Measurements from ENCODE around the gene KCNMA1.
"Not testable (repeated sequence)": the region's sequence is repeated elsewhere in the genome, so short reads cannot be mapped to it uniquely, and the experiment has no call there.

KCNMA1 gene

GRCh38 chr10:77359287-77359691 lies 278.3 kb downstream of the KCNMA1 start:
- H3K27ac Mint-ChIP-seq, result no peak overlapping the region
- H3K27me3 Mint-ChIP-seq (ENCODE audit: low read depth), result no peaks in the 10 kb centered on the region
- no peaks in the 10 kb centered on the region for H3K4me1 Mint-ChIP-seq (ENCODE audit: low read depth)
- H3K36me3 Mint-ChIP-seq (ENCODE audit: low read depth), result no peaks in the 10 kb centered on the region
- no peak overlapping the region for H3K4me3 Mint-ChIP-seq
- H3K9me3 Mint-ChIP-seq, result no peaks in the 10 kb centered on the region

GRCh38 chr10:77358656-77359055 lies 279.0 kb downstream of the KCNMA1 start:
- Mint-ChIP-seq H3K4me3 (no peak overlapping the region), H3K36me3 (ENCODE audit: low read depth) (no peaks in the 10 kb centered on the region), H3K27me3 (ENCODE audit: low read depth) (no peaks in the 10 kb centered on the region), H3K4me1 (ENCODE audit: low read depth) (no peaks in the 10 kb centered on the region), H3K27ac (no peak overlapping the region), H3K9me3 (no peaks in the 10 kb centered on the region)

DNA sequence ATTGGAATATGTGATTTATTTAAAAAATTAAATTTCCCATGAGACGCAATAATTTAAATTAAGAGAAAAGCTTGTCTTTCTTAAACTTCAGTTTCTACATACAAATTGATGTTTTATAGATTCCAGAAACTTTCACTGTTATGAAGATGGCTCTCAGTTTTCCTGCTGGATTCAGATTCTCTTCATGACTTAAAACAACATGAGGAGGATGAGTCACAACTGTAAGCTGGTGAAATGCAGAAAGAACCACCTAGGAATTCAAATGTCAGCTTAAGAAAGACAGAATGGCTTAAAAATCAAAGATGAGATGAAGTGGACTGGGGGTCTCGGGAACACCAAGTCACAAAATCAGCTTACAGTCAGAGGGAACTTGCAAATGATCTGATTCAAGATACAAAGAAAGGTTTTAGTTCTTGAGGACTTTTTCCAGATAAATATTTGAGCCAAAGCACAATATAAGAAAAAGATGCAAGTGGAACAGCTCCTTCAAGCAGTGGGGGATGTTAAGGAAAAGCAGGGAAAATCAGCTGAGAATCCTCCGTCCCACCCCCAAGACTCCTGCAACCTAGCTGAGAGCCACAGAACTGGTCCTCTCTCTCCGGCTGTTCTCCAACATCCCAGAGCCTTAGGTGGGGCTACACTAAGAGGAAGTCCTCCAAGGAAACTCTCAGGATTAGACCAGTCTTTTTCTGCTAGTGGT lies 279.8 kb downstream of the KCNMA1 start:
- H3K4me1 Mint-ChIP-seq (ENCODE audit: low read depth), result no peaks in the 10 kb centered on the region
- no peak overlapping the region for H3K4me3 Mint-ChIP-seq
- H3K36me3 Mint-ChIP-seq (ENCODE audit: low read depth), result no peaks in the 10 kb centered on the region
- H3K27me3 Mint-ChIP-seq (ENCODE audit: low read depth), result no peaks in the 10 kb centered on the region
- H3K27ac Mint-ChIP-seq, result no peak overlapping the region
- H3K9me3 Mint-ChIP-seq, result no peaks in the 10 kb centered on the region

- H3K4me1 Mint-ChIP-seq (ENCODE audit: low read depth), result no peaks in the 10 kb centered on the region
- H3K27me3 Mint-ChIP-seq (ENCODE audit: low read depth), result no peaks in the 10 kb centered on the region
- no peaks in the 10 kb centered on the region for H3K9me3 Mint-ChIP-seq
- no peak overlapping the region for H3K4me3 Mint-ChIP-seq
- no peaks in the 10 kb centered on the region for H3K36me3 Mint-ChIP-seq (ENCODE audit: low read depth)
- no peak overlapping the region for H3K27ac Mint-ChIP-seq
Observed at GRCh38 chr10:77357185-77357584, 280.4 kb downstream of the KCNMA1 start.

GRCh38 chr10:77355844-77356243 lies 281.8 kb downstream of the KCNMA1 start:
- Mint-ChIP-seq H3K27me3 (ENCODE audit: low read depth) (no peaks in the 10 kb centered on the region), H3K36me3 (ENCODE audit: low read depth) (no peaks in the 10 kb centered on the region), H3K9me3 (no peaks in the 10 kb centered on the region), H3K4me3 (no peak overlapping the region), H3K4me1 (ENCODE audit: low read depth) (no peaks in the 10 kb centered on the region), H3K27ac (no peak overlapping the region)

GRCh38 chr10:77351386-77351785 lies 286.2 kb downstream of the KCNMA1 start:
- no peak overlapping the region for H3K27ac Mint-ChIP-seq
- H3K27me3 Mint-ChIP-seq (ENCODE audit: low read depth), result no peaks in the 10 kb centered on the region
- H3K36me3 Mint-ChIP-seq (ENCODE audit: low read depth), result no peaks in the 10 kb centered on the region
- H3K4me1 Mint-ChIP-seq (ENCODE audit: low read depth), result no peaks in the 10 kb centered on the region
- no peak overlapping the region for H3K4me3 Mint-ChIP-seq
- no peaks in the 10 kb centered on the region for H3K9me3 Mint-ChIP-seq

DNA sequence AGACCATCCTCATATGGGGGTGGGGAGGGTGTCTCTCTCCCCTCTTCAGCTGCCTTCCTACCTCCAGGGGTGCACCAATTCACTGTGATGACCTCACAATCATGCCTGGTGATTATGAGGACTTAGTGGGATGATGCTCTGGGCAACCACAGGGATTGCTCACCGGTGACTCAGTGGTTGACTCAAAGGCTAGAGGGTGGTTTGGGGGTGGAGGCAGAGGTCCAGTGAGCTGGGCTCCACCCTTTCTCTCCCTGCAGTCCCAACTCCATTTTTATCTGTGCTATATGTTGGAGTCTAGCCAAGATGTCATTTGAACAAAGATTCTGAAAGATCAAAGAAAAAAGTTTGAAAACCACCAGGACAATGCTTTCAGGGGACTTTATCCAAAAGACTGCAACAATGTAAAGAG lies 286.9 kb downstream of the KCNMA1 start:
- Mint-ChIP-seq H3K9me3 (no peaks in the 10 kb centered on the region), H3K27ac (no peak overlapping the region), H3K4me3 (no peak overlapping the region), H3K27me3 (ENCODE audit: low read depth) (no peaks in the 10 kb centered on the region), H3K36me3 (ENCODE audit: low read depth) (no peaks in the 10 kb centered on the region), H3K4me1 (ENCODE audit: low read depth) (no peaks in the 10 kb centered on the region)

DNA sequence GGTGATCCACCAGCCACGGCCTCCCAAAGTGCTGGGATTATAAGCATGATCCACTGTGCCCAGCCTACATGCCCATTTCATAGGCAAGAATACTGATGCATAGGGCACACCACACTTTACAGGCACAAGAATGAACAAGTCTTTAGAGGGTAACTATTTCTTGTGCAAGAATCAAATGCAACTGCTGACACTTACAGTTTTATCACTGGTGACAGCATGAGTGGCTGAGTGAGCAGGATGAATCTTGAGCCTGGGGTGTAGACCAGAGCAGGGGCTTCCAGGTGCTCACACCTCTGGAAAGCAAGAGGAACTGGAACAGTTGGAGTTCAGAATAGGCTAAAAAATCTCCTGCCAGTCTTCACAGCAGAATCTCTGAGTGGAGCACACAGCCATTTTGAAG lies 287.5 kb downstream of the KCNMA1 start:
- H3K4me3 Mint-ChIP-seq, result no peak overlapping the region
- no peak overlapping the region for H3K27ac Mint-ChIP-seq
- no peaks in the 10 kb centered on the region for H3K4me1 Mint-ChIP-seq (ENCODE audit: low read depth)
- no peaks in the 10 kb centered on the region for H3K36me3 Mint-ChIP-seq (ENCODE audit: low read depth)
- H3K9me3 Mint-ChIP-seq, result no peaks in the 10 kb centered on the region
- no peaks in the 10 kb centered on the region for H3K27me3 Mint-ChIP-seq (ENCODE audit: low read depth)

GRCh38 chr10:77349226-77349625 lies 288.4 kb downstream of the KCNMA1 start:
- H3K9me3 Mint-ChIP-seq, result no peaks in the 10 kb centered on the region
- H3K4me1 Mint-ChIP-seq (ENCODE audit: low read depth), result no peaks in the 10 kb centered on the region
- H3K4me3 Mint-ChIP-seq, result no peak overlapping the region
- no peaks in the 10 kb centered on the region for H3K27me3 Mint-ChIP-seq (ENCODE audit: low read depth)
- H3K27ac Mint-ChIP-seq, result no peak overlapping the region
- H3K36me3 Mint-ChIP-seq (ENCODE audit: low read depth), result no peaks in the 10 kb centered on the region

DNA sequence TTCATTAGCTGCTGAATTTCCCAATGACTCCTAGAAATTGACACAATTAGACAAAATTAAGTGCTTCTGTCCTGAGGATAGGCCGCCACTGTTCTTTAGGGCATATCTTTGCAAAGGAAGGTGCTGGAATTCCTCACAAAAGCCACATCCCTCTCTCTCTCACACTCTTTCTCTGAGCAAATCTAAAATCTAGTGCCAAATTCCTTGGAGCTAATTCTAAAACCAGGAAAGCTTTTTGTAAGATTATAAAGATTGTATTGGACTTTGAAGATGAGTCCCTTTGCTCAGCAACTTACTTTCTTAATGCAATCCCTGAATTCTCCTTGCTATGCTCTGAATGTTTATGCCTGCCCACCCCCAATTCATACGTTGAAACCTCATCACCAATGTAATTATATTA lies 288.9 kb downstream of the KCNMA1 start:
- no peak overlapping the region for H3K27ac Mint-ChIP-seq
- H3K36me3 Mint-ChIP-seq (ENCODE audit: low read depth), result no peaks in the 10 kb centered on the region
- no peaks in the 10 kb centered on the region for H3K27me3 Mint-ChIP-seq (ENCODE audit: low read depth)
- H3K4me1 Mint-ChIP-seq (ENCODE audit: low read depth), result no peaks in the 10 kb centered on the region
- no peaks in the 10 kb centered on the region for H3K9me3 Mint-ChIP-seq
- no peak overlapping the region for H3K4me3 Mint-ChIP-seq

- no peaks in the 10 kb centered on the region for H3K4me1 Mint-ChIP-seq (ENCODE audit: low read depth)
- no peak overlapping the region for H3K27ac Mint-ChIP-seq
- H3K4me3 Mint-ChIP-seq, result no peak overlapping the region
- H3K36me3 Mint-ChIP-seq (ENCODE audit: low read depth), result no peaks in the 10 kb centered on the region
- no peaks in the 10 kb centered on the region for H3K9me3 Mint-ChIP-seq
- H3K27me3 Mint-ChIP-seq (ENCODE audit: low read depth), result no peaks in the 10 kb centered on the region
Observed at GRCh38 chr10:77348082-77348481, 289.5 kb downstream of the KCNMA1 start.

DNA sequence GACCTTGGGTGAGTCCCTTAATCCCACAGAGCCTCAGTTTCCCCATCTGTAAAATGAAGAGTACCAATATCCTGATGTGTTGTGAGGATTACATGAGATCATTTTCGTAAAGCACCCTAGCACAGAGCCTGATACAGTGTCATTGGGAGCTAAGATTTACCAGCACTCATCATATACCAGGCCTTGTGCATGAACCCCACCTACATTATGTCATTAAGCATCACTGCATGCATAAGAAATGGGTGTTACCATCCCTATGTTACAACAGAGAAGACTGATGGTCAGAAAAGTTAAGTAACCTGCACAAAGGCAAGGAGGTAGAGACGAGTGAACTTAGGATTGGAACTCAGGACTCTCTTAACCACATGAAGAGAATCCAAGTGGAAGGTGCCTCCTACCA lies 290.6 kb downstream of the KCNMA1 start:
- no peaks in the 10 kb centered on the region for H3K36me3 Mint-ChIP-seq (ENCODE audit: low read depth)
- no peaks in the 10 kb centered on the region for H3K9me3 Mint-ChIP-seq
- no peak overlapping the region for H3K27ac Mint-ChIP-seq
- no peaks in the 10 kb centered on the region for H3K4me1 Mint-ChIP-seq (ENCODE audit: low read depth)
- no peaks in the 10 kb centered on the region for H3K27me3 Mint-ChIP-seq (ENCODE audit: low read depth)
- H3K4me3 Mint-ChIP-seq, result no peak overlapping the region

- H3K27me3 Mint-ChIP-seq (ENCODE audit: low read depth), result no peaks in the 10 kb centered on the region
- H3K9me3 Mint-ChIP-seq, result no peaks in the 10 kb centered on the region
- no peaks in the 10 kb centered on the region for H3K36me3 Mint-ChIP-seq (ENCODE audit: low read depth)
- H3K4me1 Mint-ChIP-seq (ENCODE audit: low read depth), result no peaks in the 10 kb centered on the region
- no peak overlapping the region for H3K27ac Mint-ChIP-seq
- H3K4me3 Mint-ChIP-seq, result no peak overlapping the region
Observed at GRCh38 chr10:77341055-77341454, 296.6 kb downstream of the KCNMA1 start.

DNA sequence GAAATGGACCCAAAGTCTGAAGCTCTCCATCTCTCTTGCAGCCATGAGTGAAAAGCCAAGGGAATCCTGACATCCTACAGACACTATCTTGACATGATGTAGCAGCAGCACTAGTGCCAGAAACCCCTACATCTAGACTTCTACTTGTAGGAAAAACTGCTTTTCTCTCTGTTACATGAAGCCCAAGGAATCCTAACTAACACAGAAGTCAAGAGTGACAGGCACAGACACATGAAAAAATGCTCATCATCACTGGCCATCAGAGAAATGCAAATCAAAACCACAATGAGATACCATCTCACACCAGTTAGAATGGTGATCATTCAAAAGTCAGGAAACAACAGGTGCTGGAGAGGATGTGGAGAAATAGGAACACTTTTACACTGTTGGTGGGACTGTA lies 297.7 kb downstream of the KCNMA1 start:
- H3K4me1 Mint-ChIP-seq (ENCODE audit: low read depth); H3K36me3 Mint-ChIP-seq (ENCODE audit: low read depth); H3K9me3 Mint-ChIP-seq; H3K27me3 Mint-ChIP-seq (ENCODE audit: low read depth); H3K27ac Mint-ChIP-seq; H3K4me3 Mint-ChIP-seq: not testable (repeated sequence)

GRCh38 chr10:77339166-77339565 lies 298.4 kb downstream of the KCNMA1 start:
- Mint-ChIP-seq H3K9me3 (no peaks in the 10 kb centered on the region), H3K27ac (no peak overlapping the region)

GRCh38 chr10:77338143-77338542 lies 299.5 kb downstream of the KCNMA1 start:
- Mint-ChIP-seq H3K27ac (no peak overlapping the region), H3K4me1 (ENCODE audit: low read depth) (no peaks in the 10 kb centered on the region), H3K36me3 (ENCODE audit: low read depth) (no peaks in the 10 kb centered on the region), H3K9me3 (no peaks in the 10 kb centered on the region), H3K27me3 (ENCODE audit: low read depth) (no peaks in the 10 kb centered on the region), H3K4me3 (no peak overlapping the region)

More at GRCh38 chr10:77339166-77339565, 298.4 kb downstream of the KCNMA1 start:
- H3K4me1 Mint-ChIP-seq (ENCODE audit: low read depth), result no peaks in the 10 kb centered on the region
- no peak overlapping the region for H3K4me3 Mint-ChIP-seq
- no peaks in the 10 kb centered on the region for H3K27me3 Mint-ChIP-seq (ENCODE audit: low read depth)
- H3K36me3 Mint-ChIP-seq (ENCODE audit: low read depth), result no peaks in the 10 kb centered on the region

Measured in T-helper 1 cell treated with Interleukin-12 subunit alpha and Interleukin-12 subunit beta and Interleukin-4 antibody, amounts not matched to agents 30 μg/mL and 1 μg/mL, for 36 hours (primary cell).